ENCODE results near the gene EDIL3.
"Not testable (repeated sequence)": the region's sequence is repeated elsewhere in the genome, so short reads cannot be mapped to it uniquely, and the experiment has no call there.

EDIL3 gene

GRCh38 chr5:84297641-84298040 lies 87.0 kb downstream of the EDIL3 start:
- DNase-seq, result not testable (repeated sequence)

- no peak for DNase-seq
These were observed 91.7 kb downstream of the EDIL3 start for GRCh38 chr5:84292788-84293653.

GRCh38 chr5:84292000-84292642 lies 92.6 kb downstream of the EDIL3 start:
- DNase-seq, result no peak

GRCh38 chr5:84290673-84291072 lies 94.0 kb downstream of the EDIL3 start:
- DNase-seq, result no peak

GRCh38 chr5:84290161-84290560 lies 94.5 kb downstream of the EDIL3 start:
- DNase-seq, result no peak

- DNase-seq, result no peak
These were observed 96.7 kb downstream of the EDIL3 start for GRCh38 chr5:84287951-84288350.

GRCh38 chr5:84286662-84287061 lies 98.0 kb downstream of the EDIL3 start:
- no peak for DNase-seq

- no peak for DNase-seq
These were observed 98.7 kb downstream of the EDIL3 start for GRCh38 chr5:84285641-84286637.

GRCh38 chr5:84281383-84281782 lies 103.3 kb downstream of the EDIL3 start:
- no peak for DNase-seq

- no peak for DNase-seq
These were observed 105.4 kb downstream of the EDIL3 start for GRCh38 chr5:84279234-84279633.

- DNase-seq, result no peak
These were observed 109.1 kb downstream of the EDIL3 start for GRCh38 chr5:84275609-84276008.

GRCh38 chr5:84274585-84275468 lies 109.9 kb downstream of the EDIL3 start:
- DNase-seq, result peak; percentile 13

- DNase-seq, result no peak
These were observed 111.2 kb downstream of the EDIL3 start for GRCh38 chr5:84273517-84273883.

- no peak for DNase-seq
These were observed 111.7 kb downstream of the EDIL3 start for GRCh38 chr5:84272771-84273516.

GRCh38 chr5:84265739-84266550 lies 118.7 kb downstream of the EDIL3 start:
- no peak for DNase-seq

GRCh38 chr5:84265130-84265529 lies 119.5 kb downstream of the EDIL3 start:
- no peak for DNase-seq

GRCh38 chr5:84260939-84261338 lies 123.7 kb downstream of the EDIL3 start:
- no peak for DNase-seq

GRCh38 chr5:84260140-84260539 lies 124.5 kb downstream of the EDIL3 start:
- no peak for DNase-seq

- DNase-seq, result no peak
These were observed 125.2 kb downstream of the EDIL3 start for GRCh38 chr5:84259283-84260045.

GRCh38 chr5:84257061-84257460 lies 127.6 kb downstream of the EDIL3 start:
- DNase-seq, result no peak
